Esophagus squamous epithelium (tissue), 4 donors: ENCODE results near the gene TSR2.

Source experiments
- CTCF ChIP-seq, 6 experiments: fragments of 450-650 bp in 4 of 6; fragments of 200-600 bp in 2 of 6; sonication (generic) in 2 of 6; IDR thresholded peaks; one replicate each; pipeline ENCODE4 v1.5.1; 2016 to 2019; ENCODE audit warnings: antibody characterized with exemption in 6 of 6, mild to moderate bottlenecking in 4 of 6, moderate library complexity in 4 of 6
- POLR2A ChIP-seq, 4 donors: fragments of 450-650 bp; IDR thresholded peaks; one replicate each; pipeline ENCODE4 v1.6.1; 2017; ENCODE audit warnings: antibody characterized with exemption in 4 of 4, mild to moderate bottlenecking in 4 of 4, moderate library complexity in 3 of 4

DNA sequence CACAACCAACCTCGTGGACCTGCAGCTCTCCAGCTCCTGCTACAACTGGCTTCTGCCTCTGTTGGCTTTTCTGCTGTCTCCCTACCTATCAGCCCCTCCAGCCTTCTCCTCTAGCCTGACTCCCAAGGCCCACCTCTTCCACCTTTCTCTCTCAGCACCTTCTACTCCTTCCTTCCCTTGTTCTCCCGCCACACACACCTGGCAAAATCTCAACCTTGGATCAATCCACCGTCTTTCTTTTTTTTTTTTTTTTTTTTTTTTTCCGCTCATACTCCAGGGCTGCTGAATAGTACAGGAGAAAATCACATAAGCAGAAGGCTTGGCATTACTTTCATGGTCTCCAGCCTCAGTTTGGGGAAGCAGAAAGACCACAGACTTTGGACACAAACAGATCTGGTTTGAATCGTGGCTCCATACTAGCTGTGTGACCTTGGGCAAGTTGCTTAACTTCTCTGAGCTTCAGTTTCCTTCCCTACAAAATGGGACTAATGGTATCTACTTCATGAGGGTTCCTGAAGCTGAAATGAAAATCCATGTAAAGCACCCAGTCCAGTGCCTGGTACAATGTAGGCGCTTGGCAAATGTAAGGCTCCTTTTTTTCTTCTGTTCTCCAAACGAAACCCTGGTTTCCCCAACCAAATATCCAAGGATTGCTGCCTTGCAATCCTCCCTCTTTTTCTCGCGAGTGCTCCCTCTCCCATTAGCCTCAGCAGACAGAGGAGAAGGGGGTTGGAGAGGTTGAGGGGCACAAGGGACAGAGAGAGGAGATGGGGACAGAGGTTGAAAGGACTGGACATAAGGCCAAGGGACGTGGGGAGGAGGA is 54.2 kb downstream of the TSR2 start:
- TF ChIP-seq POLR2A (IDR thresholded peaks at IDR 0.05) (no peak), CTCF (IDR thresholded peaks at IDR 0.05) (no peak)
